Stimulated activated CD8-positive, alpha-beta memory T cell treated with anti-CD3 and anti-CD28 coated beads, Interleukin-4, amount 100 ng/mL, for 48 hours (primary cell): Measurements from ENCODE around the gene FLNA.
"Not testable (repeated sequence)": the region's sequence is repeated elsewhere in the genome, so short reads cannot be mapped to it uniquely, and the experiment has no call there.

ENCODE experiments used
- DNase-seq: peaks from one replicate; pipeline ENCODE4 v3.0.0-alpha.2; 2020

FLNA gene

DNA sequence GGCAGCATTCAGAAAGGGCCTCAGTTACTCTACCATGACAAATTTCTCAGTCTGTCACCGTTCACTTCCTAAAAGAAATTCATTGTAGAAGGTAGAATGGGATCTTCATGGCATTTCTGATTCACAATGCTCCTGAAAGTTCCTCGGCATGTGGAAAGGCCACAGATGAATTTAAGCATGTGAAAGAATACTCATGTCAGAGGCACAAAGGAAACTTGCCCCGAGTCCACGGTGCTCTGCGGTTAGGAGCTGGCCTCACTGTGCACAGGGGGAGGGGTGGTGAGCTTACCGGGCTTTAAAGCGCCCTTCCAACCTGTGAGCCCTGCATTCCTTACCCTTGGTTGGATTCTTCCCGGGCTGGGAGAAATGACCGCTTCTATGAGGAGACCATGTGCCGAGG, 69.6 kb downstream of the FLNA start:
- no peak for DNase-seq

DNA sequence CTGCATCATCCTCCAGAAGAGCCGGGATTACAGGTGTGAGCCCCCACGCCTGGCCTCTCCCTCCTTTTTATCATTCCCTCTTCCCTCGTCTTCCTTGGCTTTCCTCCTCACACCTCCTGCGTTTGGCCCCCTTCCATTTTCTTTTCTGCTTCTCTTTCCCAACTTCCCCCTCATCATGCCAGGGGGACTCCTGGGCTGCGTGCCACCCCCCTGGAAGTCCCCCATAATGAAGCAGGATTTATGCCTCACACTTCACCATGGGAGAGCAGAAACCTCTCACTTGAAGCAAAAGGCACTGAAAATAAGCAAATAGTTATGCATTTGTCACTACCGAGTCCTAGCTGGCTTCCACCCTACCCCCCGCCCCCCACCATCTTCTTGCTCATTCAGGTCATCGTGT, 71.0 kb downstream of the FLNA start:
- DNase-seq: no peak

DNA sequence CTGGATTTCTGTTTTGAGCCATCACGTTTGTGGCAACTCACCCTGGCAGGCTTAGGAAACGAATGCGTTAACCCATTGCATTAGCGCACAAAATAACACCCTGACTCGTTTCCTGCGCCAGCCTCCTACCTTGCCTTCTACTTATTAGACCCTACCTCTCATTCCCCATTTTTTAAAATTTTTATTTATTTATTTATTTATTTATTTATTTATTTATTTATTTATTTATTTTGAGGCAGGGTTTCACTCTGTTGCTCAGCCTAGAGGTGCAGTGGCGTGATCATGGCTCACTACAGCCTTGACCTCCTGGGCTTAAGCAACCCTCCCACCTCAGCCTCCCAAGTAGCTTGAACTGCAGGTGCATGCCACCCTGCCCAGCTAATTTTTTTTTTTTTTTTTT, 71.4 kb downstream of the FLNA start:
- not testable (repeated sequence) for DNase-seq

DNA sequence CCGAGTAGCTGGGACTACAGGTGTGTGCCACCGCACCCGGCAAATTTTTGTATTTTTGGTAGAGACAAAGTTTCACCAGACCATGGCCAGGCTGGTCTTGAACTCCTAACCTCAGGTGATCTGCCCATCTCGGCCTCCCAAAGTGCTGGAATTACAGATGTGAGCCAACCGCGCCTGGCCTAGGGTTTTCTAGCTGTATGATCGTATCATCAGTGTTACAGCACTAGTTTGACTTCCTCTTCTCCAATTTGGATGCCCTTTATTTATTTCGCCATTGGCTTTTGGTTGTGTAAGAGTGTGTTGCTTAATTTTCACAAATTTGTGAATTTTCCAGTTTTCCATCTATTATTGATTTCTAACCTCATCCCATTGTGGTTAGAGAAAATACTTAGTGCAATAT, 73.6 kb downstream of the FLNA start:
- no peak for DNase-seq
